ENCODE data around the gene WBP2.

GRCh38 chr17:75891022-75891604 lies 36.0 kb upstream of the WBP2 start:
- TF ChIP-seq CTCF (conservative IDR thresholded peaks at IDR 0.05; ENCODE audit: low read depth, low read length) (no peak), EZH2 (IDR thresholded peaks at IDR 0.05; ENCODE audit: low read length, unreplicated experiment) (no peak)
